Fibroblast of villous mesenchyme (primary cell): ENCODE results near the gene CDH18. TPM values are rescaled to one million over a fixed set of nuclear protein-coding genes. Genes with fewer than 3 reads are reported as not detected.

Experiments used
- DNase-seq: peaks from one replicate; pipeline ENCODE4 v3.0.0-alpha.2; 2010; ENCODE audit warnings: low read depth
- H3K4me3 ChIP-seq: 2 replicates; pipeline ENCODE4 v1.5.1; 2011; ENCODE audit warnings: low read depth, mild to moderate bottlenecking, low read length
- total RNA-seq: library from RNA; depleted of rRNA; stranded (reverse); fragments of >200 nt; gene quantifications from 2 replicates; pipeline ENCODE4 v1.2.3, GENCODE V29; 2012
- TF ChIP-seq, protein P1 (sequence below): IDR thresholded peaks from 2 replicates; pipeline ENCODE4 v1.5.1; 2012; ENCODE audit warnings: low read depth, mild to moderate bottlenecking, low read length; ENCODE audit not compliant: insufficient read depth

CDH18 gene
- total RNA-seq, 1 donor: 0.43 TPM

DNA sequence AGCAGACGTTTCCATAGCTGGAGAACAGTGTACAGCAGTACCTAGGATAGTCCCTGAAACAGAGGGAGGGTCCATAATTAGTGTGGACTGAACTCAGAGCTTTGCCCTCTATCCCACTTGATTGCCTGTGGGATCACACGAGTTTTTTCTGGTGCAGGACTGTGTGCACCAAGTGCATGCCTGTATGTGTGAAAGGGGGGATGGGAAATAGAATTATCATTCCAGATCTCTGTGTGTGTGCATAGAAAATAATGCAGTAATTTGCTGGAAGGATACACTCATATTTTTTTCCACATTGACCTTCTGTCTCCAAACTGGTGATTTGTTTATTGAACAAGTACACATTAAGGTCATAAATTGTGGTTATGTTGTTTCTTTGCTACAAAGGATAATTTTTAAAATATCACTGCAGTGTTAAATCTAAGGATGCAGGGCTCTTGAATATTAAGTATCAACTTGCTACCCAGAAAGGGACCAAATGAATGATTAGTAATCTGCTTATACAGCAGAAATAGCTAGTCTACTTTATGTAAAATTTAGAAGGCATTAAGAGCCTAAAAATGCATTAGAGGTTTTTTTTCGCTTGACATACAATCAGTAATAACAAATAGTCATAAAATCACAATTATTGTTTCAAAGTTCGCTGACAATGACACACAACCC, 292.9 kb downstream of the CDH18 start:
- no peak for DNase-seq
- TF ChIP-seq, protein P1, sequence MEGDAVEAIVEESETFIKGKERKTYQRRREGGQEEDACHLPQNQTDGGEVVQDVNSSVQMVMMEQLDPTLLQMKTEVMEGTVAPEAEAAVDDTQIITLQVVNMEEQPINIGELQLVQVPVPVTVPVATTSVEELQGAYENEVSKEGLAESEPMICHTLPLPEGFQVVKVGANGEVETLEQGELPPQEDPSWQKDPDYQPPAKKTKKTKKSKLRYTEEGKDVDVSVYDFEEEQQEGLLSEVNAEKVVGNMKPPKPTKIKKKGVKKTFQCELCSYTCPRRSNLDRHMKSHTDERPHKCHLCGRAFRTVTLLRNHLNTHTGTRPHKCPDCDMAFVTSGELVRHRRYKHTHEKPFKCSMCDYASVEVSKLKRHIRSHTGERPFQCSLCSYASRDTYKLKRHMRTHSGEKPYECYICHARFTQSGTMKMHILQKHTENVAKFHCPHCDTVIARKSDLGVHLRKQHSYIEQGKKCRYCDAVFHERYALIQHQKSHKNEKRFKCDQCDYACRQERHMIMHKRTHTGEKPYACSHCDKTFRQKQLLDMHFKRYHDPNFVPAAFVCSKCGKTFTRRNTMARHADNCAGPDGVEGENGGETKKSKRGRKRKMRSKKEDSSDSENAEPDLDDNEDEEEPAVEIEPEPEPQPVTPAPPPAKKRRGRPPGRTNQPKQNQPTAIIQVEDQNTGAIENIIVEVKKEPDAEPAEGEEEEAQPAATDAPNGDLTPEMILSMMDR: no peak
- no peak overlapping the region for H3K4me3 ChIP-seq

DNA sequence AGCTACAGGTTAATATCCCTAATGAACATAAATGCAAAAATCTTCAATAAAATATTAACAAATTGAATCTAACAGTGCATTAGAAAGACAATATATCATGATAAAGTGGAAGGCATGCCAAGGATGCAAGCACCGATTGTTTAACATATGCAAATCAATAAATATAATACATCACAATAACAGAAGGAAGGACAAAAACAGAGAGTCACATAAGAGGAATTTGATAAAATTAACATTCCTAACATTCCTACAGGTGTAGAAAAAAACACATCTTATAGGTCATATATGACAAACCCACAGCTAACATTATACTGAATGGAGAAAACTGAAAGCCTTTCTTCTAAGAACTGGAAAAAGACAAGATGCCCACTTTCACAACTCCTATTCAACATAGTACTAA, 297.0 kb downstream of the CDH18 start:
- H3K4me3 ChIP-seq: no peak overlapping the region
- TF ChIP-seq, protein P1: no peak

DNA sequence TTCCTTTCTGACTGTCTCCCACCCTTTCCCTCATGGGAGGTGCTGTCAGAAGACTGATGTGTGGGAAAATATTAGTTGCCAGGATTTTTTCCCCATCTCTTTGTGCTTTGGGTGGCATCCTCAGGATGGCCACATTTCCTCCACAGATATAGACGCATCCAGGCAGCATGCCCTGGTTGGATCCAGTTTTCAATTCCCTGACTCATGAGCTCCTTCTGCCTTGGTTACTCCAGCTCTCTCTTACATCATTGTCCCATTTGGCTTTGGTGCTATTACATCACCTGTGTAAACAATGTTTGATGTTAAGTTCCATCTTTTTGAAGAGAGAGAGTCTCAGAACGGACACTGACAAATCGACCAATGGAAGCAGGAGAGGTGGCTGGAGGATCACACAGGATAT, 302.5 kb downstream of the CDH18 start:
- TF ChIP-seq, protein P1: no peak
- no peak overlapping the region for H3K4me3 ChIP-seq
- no peak for DNase-seq

More for the DNA sequence above, 297.0 kb downstream of the CDH18 start:
- no peak for DNase-seq

DNA sequence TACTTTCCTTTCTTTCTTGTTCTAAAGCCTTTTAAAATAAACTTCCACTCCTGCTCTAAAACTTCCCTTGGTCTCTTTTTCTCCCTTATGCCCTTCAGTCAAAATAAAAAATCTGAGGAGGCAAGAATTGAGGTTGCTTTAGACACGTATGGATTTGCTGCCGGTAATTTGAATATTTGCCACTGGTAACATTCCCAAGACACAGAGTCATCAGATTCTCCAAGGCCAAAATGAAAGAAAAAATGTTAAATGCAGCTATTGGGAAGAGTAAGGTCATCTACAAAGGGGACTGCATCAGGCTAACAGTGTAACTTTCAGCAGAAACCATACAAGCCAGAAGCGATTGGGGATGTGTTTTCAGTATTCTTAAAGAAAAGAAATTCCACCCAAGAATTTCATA, 311.1 kb downstream of the CDH18 start:
- no peak overlapping the region for H3K4me3 ChIP-seq
- no peak for DNase-seq
- TF ChIP-seq, protein P1: no peak

DNA sequence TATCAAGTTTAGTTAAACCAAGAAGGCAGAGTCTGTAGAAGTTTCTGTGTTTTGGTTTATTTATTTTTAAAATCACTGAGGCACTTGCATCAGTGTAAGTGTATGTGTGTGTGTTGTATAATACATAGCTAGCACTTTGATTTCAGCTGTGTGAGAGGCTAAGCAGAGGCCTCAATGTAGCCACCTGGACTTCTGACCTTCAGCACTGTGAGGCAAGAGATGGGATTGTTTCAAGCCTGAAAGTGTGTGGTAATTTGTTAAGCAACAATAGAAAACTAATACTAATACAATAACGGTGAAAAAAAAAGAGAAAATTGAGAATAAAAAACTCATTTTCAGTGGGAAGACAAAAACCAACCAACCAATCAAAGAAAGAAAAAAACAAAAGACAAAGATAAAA, 327.3 kb downstream of the CDH18 start:
- TF ChIP-seq, protein P1: no peak
- H3K4me3 ChIP-seq: no peak overlapping the region
- no peak for DNase-seq

DNA sequence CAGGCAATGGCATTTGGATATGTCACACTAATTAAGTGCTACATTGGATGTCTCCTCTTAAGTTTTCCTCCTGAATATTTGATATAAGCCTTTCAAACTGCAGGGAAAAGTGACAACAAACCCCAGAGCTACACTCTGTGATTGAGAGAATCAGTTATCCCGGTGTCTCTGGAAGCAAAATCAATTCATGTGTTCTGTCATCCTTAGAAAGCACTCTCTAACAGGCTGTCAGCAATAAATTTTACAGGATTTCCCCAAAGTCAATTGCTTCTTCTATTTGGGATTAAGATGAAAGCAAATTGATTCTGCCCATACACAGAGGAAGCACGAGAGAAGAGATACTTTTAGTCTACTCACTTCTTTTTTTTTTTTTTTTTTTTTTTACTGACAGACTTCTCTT, 332.4 kb downstream of the CDH18 start:
- no peak for DNase-seq
- TF ChIP-seq, protein P1: no peak
- no peak overlapping the region for H3K4me3 ChIP-seq

DNA sequence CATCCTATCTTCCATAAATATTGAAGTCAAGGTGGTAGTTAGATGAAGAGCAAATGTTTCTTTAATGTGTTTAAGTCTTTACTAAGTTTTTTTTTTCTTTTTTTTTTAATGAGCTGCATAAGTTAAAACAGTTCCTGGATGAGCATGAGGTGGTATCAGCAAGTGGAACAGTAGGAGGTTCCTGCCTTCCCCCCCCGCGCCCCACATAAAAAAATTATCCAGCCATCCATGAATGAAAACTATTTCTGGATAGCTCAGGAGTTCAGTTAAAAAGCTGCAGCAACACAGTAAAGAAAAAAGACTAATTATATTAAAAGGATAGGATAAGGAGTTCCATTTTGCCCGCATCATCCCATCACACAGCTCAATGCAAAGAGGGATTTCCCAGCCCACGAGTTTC, 349.5 kb downstream of the CDH18 start:
- H3K4me3 ChIP-seq: no peak overlapping the region
- no peak for DNase-seq
- TF ChIP-seq, protein P1: no peak
